Subcutaneous adipose tissue (tissue), 4 donors: ENCODE data around the gene EXOC4. TPM values are rescaled to one million over a fixed set of nuclear protein-coding genes. Genes with fewer than 3 reads are reported as not detected.

Experiments
- CTCF ChIP-seq: fragments of 450-650 bp; IDR thresholded peaks from one replicate; pipeline ENCODE4 v1.5.1; 2016; ENCODE audit warnings: low read depth, mild to moderate bottlenecking, control low read depth, antibody characterized with exemption, moderate library complexity
- total RNA-seq, 4 donors: library from RNA; depleted of rRNA; stranded (reverse); fragments of >200 nt; gene quantifications; one replicate each; pipeline ENCODE4 v1.1.0, GENCODE V29; 2016

Gene EXOC4
- total RNA-seq, 4 donors from 2014 or later = 62.9 to 84.3 (median 77.3) TPM

- TF ChIP-seq CTCF = no peak
Measured at GRCh38 chr7:133355822-133356221, 102.9 kb downstream of the EXOC4 start.

GRCh38 chr7:133358708-133359107, 105.8 kb downstream of the EXOC4 start:
- TF ChIP-seq CTCF = no peak

GRCh38 chr7:133359449-133359848, 106.6 kb downstream of the EXOC4 start:
- TF ChIP-seq CTCF = no peak

GRCh38 chr7:133360201-133360600, 107.3 kb downstream of the EXOC4 start:
- no peak for TF ChIP-seq CTCF

GRCh38 chr7:133361806-133362205, 108.9 kb downstream of the EXOC4 start:
- no peak for TF ChIP-seq CTCF

- no peak for TF ChIP-seq CTCF
Measured at GRCh38 chr7:133364959-133365690, 112.2 kb downstream of the EXOC4 start.

- TF ChIP-seq CTCF = no peak
Measured at GRCh38 chr7:133365917-133366316, 113.0 kb downstream of the EXOC4 start.
